Mammary epithelial cell (primary cell): ENCODE data around the gene PRICKLE4.

Experiments used
- EZH2 ChIP-seq: IDR thresholded peaks from 2 replicates; pipeline ENCODE4 v1.6.1; 2012; ENCODE audit warnings: low read length, inconsistent platforms, borderline replicate concordance
- TF ChIP-seq, protein P1 (sequence below), 2 donors: IDR thresholded peaks in 1 of 2; conservative IDR thresholded peaks in 1 of 2; 2 replicates each; pipeline ENCODE4 v1.5.1; 2011 to 2012; ENCODE audit warnings: inconsistent platforms in 2 of 2, low read length in 2 of 2, mild to moderate bottlenecking in 2 of 2, control low read depth in 1 of 2, low read depth in 1 of 2; ENCODE audit not compliant: insufficient read depth in 1 of 2; ENCODE audit errors: extremely low read depth in 1 of 2

DNA sequence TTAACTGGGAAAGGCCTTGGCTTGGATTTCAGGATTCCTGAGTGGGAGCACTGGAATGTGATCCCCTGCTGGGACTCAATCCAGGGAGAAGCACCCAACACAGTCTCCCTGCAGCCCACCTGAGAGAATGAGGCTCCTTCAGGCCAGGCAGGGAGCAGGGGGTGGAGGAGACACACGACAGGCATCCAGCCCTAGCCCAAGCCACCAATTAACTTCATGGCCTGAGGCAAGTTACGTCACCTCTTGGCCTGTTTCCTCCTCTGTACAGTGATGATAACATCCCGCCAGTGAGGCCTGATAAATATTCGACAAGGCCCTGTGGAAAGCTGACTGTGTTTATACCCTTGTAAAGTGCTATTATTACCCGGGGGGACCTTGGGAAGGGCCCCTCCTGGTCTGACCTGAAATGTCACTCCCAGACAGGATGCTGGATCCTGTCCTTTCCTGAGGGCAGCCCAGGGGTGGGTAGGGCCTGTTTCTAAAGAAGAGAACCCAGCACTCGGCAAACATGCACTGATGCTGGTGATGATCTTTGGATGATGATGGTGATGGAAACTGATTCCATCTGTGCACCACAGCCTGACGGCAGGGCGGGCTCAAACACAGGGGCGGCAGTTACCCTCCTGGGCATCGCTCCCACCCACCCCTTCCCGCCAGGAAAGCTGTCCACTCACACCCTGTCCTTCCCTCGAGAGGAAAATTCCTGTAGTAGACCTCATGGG, 13.3 kb upstream of the PRICKLE4 start:
- TF ChIP-seq, protein P1, sequence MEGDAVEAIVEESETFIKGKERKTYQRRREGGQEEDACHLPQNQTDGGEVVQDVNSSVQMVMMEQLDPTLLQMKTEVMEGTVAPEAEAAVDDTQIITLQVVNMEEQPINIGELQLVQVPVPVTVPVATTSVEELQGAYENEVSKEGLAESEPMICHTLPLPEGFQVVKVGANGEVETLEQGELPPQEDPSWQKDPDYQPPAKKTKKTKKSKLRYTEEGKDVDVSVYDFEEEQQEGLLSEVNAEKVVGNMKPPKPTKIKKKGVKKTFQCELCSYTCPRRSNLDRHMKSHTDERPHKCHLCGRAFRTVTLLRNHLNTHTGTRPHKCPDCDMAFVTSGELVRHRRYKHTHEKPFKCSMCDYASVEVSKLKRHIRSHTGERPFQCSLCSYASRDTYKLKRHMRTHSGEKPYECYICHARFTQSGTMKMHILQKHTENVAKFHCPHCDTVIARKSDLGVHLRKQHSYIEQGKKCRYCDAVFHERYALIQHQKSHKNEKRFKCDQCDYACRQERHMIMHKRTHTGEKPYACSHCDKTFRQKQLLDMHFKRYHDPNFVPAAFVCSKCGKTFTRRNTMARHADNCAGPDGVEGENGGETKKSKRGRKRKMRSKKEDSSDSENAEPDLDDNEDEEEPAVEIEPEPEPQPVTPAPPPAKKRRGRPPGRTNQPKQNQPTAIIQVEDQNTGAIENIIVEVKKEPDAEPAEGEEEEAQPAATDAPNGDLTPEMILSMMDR (conservative IDR thresholded peaks at IDR 0.05 in 1 of 2, IDR thresholded peaks at IDR 0.05 in 1 of 2; ENCODE audit: extremely low read depth in 1 of 2, insufficient read depth in 1 of 2, low read depth in 1 of 2, low read length in 2 of 2), result no peak
- TF ChIP-seq EZH2, result no peak
